ENCODE data around the gene HERC6.

DNA sequence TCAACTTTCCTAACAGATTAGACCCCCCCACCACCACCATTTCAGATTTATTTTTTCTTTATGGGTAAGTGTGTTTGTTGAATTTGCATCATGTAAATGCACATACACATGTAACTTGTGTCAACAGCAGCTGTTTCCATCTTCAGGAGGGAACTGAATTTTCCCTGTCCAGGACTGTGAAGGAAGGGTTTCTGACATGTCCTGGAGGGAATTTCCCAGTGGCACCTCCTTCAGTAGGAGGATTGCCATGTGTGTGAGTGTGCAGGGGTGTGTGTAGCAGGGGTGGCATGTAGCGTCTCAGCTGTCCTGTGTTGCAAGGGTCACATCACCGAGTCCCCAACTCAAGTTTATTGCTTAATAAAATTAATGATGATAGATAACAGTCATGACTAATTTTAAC lies 19.7 kb downstream of the HERC6 start:
- TF ChIP-seq TCF12 (IDR thresholded peaks at IDR 0.05; ENCODE audit: low read depth), result no peak
- TF ChIP-seq TAF1 (IDR thresholded peaks at IDR 0.05; ENCODE audit: low read depth), result no peak
- TF ChIP-seq ZBTB7A (IDR thresholded peaks at IDR 0.05; ENCODE audit: low read depth), result no peak
- no peak for TF ChIP-seq RAD21 (IDR thresholded peaks at IDR 0.05; ENCODE audit: low read depth)
- no peak for TF ChIP-seq EGR1 (IDR thresholded peaks at IDR 0.05)
- TF ChIP-seq FOXM1 (IDR thresholded peaks at IDR 0.05; ENCODE audit: borderline replicate concordance, low read depth), result no peak
- no peak for TF ChIP-seq CEBPB (IDR thresholded peaks at IDR 0.05)
- TF ChIP-seq YY1 (IDR thresholded peaks at IDR 0.05; ENCODE audit: low read depth), result no peak
- TF ChIP-seq, protein P1, sequence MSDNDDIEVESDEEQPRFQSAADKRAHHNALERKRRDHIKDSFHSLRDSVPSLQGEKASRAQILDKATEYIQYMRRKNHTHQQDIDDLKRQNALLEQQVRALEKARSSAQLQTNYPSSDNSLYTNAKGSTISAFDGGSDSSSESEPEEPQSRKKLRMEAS (IDR thresholded peaks at IDR 0.05), result no peak
- no peak for TF ChIP-seq EP300 (IDR thresholded peaks at IDR 0.05; ENCODE audit: borderline replicate concordance)
- no peak for TF ChIP-seq CREB1 (IDR thresholded peaks at IDR 0.05; ENCODE audit: low read depth)
- no peak for TF ChIP-seq NFIC (IDR thresholded peaks at IDR 0.05)
- TF ChIP-seq, protein P2, sequence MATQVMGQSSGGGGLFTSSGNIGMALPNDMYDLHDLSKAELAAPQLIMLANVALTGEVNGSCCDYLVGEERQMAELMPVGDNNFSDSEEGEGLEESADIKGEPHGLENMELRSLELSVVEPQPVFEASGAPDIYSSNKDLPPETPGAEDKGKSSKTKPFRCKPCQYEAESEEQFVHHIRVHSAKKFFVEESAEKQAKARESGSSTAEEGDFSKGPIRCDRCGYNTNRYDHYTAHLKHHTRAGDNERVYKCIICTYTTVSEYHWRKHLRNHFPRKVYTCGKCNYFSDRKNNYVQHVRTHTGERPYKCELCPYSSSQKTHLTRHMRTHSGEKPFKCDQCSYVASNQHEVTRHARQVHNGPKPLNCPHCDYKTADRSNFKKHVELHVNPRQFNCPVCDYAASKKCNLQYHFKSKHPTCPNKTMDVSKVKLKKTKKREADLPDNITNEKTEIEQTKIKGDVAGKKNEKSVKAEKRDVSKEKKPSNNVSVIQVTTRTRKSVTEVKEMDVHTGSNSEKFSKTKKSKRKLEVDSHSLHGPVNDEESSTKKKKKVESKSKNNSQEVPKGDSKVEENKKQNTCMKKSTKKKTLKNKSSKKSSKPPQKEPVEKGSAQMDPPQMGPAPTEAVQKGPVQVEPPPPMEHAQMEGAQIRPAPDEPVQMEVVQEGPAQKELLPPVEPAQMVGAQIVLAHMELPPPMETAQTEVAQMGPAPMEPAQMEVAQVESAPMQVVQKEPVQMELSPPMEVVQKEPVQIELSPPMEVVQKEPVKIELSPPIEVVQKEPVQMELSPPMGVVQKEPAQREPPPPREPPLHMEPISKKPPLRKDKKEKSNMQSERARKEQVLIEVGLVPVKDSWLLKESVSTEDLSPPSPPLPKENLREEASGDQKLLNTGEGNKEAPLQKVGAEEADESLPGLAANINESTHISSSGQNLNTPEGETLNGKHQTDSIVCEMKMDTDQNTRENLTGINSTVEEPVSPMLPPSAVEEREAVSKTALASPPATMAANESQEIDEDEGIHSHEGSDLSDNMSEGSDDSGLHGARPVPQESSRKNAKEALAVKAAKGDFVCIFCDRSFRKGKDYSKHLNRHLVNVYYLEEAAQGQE (IDR thresholded peaks at IDR 0.05; ENCODE audit: low read depth), result no peak
- no peak for TF ChIP-seq TEAD4 (IDR thresholded peaks at IDR 0.05)
